Naive thymus-derived CD4-positive, alpha-beta T cell (primary cell): Measurements from ENCODE around the gene MARCHF10. TPM values are rescaled to one million over a fixed set of nuclear protein-coding genes. Genes with fewer than 3 reads are reported as not detected.
"Not testable (repeated sequence)": the region's sequence is repeated elsewhere in the genome, so short reads cannot be mapped to it uniquely, and the experiment has no call there.

Source experiments
- ATAC-seq: fragments of 150-1000 bp; cut with Tn5 transposase; 2 replicates; pipeline ENCODE4 v1.10.0; 2021; ENCODE audit warnings: mild to moderate bottlenecking, moderate library complexity
- CTCF ChIA-PET: fragments of 350-600 bp; sonication (Branson Sonifier 250); formaldehyde crosslinking; loops from one replicate; lab custom pipeline; 2021; ENCODE audit warnings: antibody characterized with exemption; lab: Charles Lee
- POLR2A ChIA-PET: fragments of 350-600 bp; sonication (Branson Sonifier 250); formaldehyde crosslinking; loops from one replicate; lab custom pipeline; 2021; ENCODE audit warnings: antibody characterized with exemption, inconsistent platforms; lab: Charles Lee
- DNase-seq, 9 donors: peaks; one replicate each; pipeline versions ENCODE4 v3.0.0 to v3.0.0-alpha.2; 2020 to 2022; ENCODE audit warnings: mixed read lengths in 1 of 9
- H3K27ac ChIP-seq: one replicate; pipeline ENCODE4 v1.7.0; 2013; ENCODE audit warnings: mild to moderate bottlenecking, low read depth, low read length, moderate library complexity
- H3K27me3 ChIP-seq, 2 donors: one replicate each; pipeline ENCODE4 v1.7.0; 2013; ENCODE audit warnings: low read length in 2 of 2, mild to moderate bottlenecking in 2 of 2, moderate library complexity in 2 of 2; ENCODE audit not compliant: control insufficient read depth in 2 of 2, insufficient read depth in 2 of 2
- H3K36me3 ChIP-seq, 3 experiments: 1 replicate in 2 of 3; 2 replicates in 1 of 3; pipeline ENCODE4 v1.7.0; 2013; ENCODE audit warnings: low read length in 3 of 3, mild to moderate bottlenecking in 3 of 3, moderate library complexity in 1 of 3; ENCODE audit not compliant: insufficient read depth in 3 of 3, control insufficient read depth in 2 of 3
- H3K4me1 ChIP-seq, 2 donors: one replicate each; pipeline ENCODE4 v1.7.0; 2013; ENCODE audit warnings: low read length in 2 of 2, mild to moderate bottlenecking in 2 of 2, moderate library complexity in 1 of 2; ENCODE audit not compliant: control insufficient read depth in 2 of 2, insufficient read depth in 2 of 2
- H3K4me3 ChIP-seq: 2 replicates; pipeline ENCODE4 v1.7.0; 2013; ENCODE audit warnings: mild to moderate bottlenecking, low read length
- H3K9me3 ChIP-seq, 3 experiments: 1 replicate in 2 of 3; 2 replicates in 1 of 3; pipeline ENCODE4 v1.7.0; 2013; ENCODE audit warnings: low read length in 3 of 3; ENCODE audit not compliant: control insufficient read depth in 2 of 3
- H3K27ac Mint-ChIP-seq, 9 donors: one replicate each; pipeline ENCODE4 v1.8.0; 2020 to 2022; ENCODE audit warnings: mixed read lengths in 9 of 9, mild to moderate bottlenecking in 8 of 9, moderate library complexity in 5 of 9, inconsistent platforms in 2 of 9
- H3K27me3 Mint-ChIP-seq, 5 donors: one replicate each; pipeline ENCODE4 v1.8.0; 2021 to 2022; ENCODE audit warnings: mixed read lengths in 5 of 5, mild to moderate bottlenecking in 1 of 5
- H3K36me3 Mint-ChIP-seq, 5 donors: one replicate each; pipeline ENCODE4 v1.8.0; 2020 to 2022; ENCODE audit warnings: mixed read lengths in 5 of 5, mild to moderate bottlenecking in 3 of 5, inconsistent platforms in 1 of 5
- H3K4me1 Mint-ChIP-seq, 7 donors: one replicate each; pipeline ENCODE4 v1.8.0; 2020 to 2022; ENCODE audit warnings: mixed read lengths in 7 of 7, mild to moderate bottlenecking in 3 of 7, inconsistent platforms in 1 of 7
- H3K4me3 Mint-ChIP-seq, 10 donors: one replicate each; pipeline ENCODE4 v1.8.0; 2020 to 2022; ENCODE audit warnings: mild to moderate bottlenecking in 10 of 10, mixed read lengths in 10 of 10, moderate library complexity in 6 of 10, inconsistent platforms in 2 of 10
- H3K9me3 Mint-ChIP-seq, 11 donors: one replicate each; pipeline ENCODE4 v1.8.0; 2020 to 2022; ENCODE audit warnings: mixed read lengths in 11 of 11, mild to moderate bottlenecking in 4 of 11, inconsistent platforms in 1 of 11, moderate library complexity in 1 of 11
- intact Hi-C, 2 donors: fragments of 100-400 bp; cut with micrococcal nuclease; formaldehyde crosslinking; loops; one replicate each; pipeline ENCODE4 v1.15.1; 2023
- polyA plus RNA-seq, 2 donors: library from polyadenylated mRNA; unstranded; fragments of 300-500 nt; fragmentation: Illumina TruSeq; gene quantifications; one replicate each; pipeline ENCODE4 v1.2.3, GENCODE V29; 2021
- total RNA-seq, 6 experiments: library from RNA in 5 of 6; stranded (reverse) in 5 of 6; gene quantifications; 1 replicate in 5 of 6; 2 replicates in 1 of 6; pipeline ENCODE4 v1.2.3 and lab custom pipeline; 2021 to 2026

The MARCHF10 gene
- total and polyA plus RNA-seq, 7 experiments from 2014 or later: 0.13 to 0.43 (median 0.29) TPM; not detected in 4

GRCh38 chr17:62691589-62691915 lies 116.6 kb downstream of the MARCHF10 start:
- H3K9me3 Mint-ChIP-seq, H3K36me3 ChIP-seq, H3K4me1 Mint-ChIP-seq, H3K4me3 ChIP-seq, H3K9me3 ChIP-seq, CTCF ChIA-PET, intact Hi-C loops, H3K27me3 ChIP-seq, H3K27ac Mint-ChIP-seq, POLR2A ChIA-PET, H3K36me3 Mint-ChIP-seq, H3K27me3 Mint-ChIP-seq, DNase-seq, ATAC-seq, H3K4me1 ChIP-seq, H3K4me3 Mint-ChIP-seq, H3K27ac ChIP-seq: not testable (repeated sequence)

GRCh38 chr17:62690168-62690897 lies 117.8 kb downstream of the MARCHF10 start:
- H3K4me1 ChIP-seq: no peaks in the 10 kb centered on the region
- no peak for DNase-seq
- intact Hi-C loops: no loop called here
- Mint-ChIP-seq H3K4me1 (no peaks in the 10 kb centered on the region), H3K27me3 (peaks cover 0 to 5% (median 0%) of the 10 kb centered on the region in 5 donors), H3K27ac (no peak overlapping the region), H3K9me3 (peaks cover 0 to 1% (median 0%) of the 10 kb centered on the region in 11 donors), H3K4me3 (no peak overlapping the region), H3K36me3 (peaks cover 0 to 4% (median 0%) of the 10 kb centered on the region in 5 donors)
- no peaks in the 10 kb centered on the region for H3K36me3 ChIP-seq
- ChIA-PET POLR2A (no interaction called here), CTCF (no interaction called here)
- H3K9me3 ChIP-seq: no peaks in the 10 kb centered on the region
- no peaks in the 10 kb centered on the region for H3K27me3 ChIP-seq
- ATAC-seq: no peak
- no peak overlapping the region for H3K27ac ChIP-seq
- H3K4me3 ChIP-seq: no peak overlapping the region

- no peak for DNase-seq
- no peak overlapping the region for H3K27ac ChIP-seq
- Mint-ChIP-seq H3K36me3 (peaks cover 0 to 4% (median 0%) of the 10 kb centered on the region in 5 donors), H3K27ac (no peak overlapping the region), H3K4me1 (no peaks in the 10 kb centered on the region), H3K27me3 (peaks cover 0 to 4% (median 0%) of the 10 kb centered on the region in 5 donors), H3K9me3 (peaks cover 0 to 1% (median 0%) of the 10 kb centered on the region in 11 donors), H3K4me3 (no peak overlapping the region)
- ChIA-PET CTCF (no interaction called here), POLR2A (no interaction called here)
- no peaks in the 10 kb centered on the region for H3K9me3 ChIP-seq
- no peaks in the 10 kb centered on the region for H3K36me3 ChIP-seq
- H3K27me3 ChIP-seq: no peaks in the 10 kb centered on the region
- no peaks in the 10 kb centered on the region for H3K4me1 ChIP-seq
- intact Hi-C loops: no loop called here
- no peak overlapping the region for H3K4me3 ChIP-seq
- ATAC-seq: no peak
Observed at GRCh38 chr17:62689441-62690167, 118.5 kb downstream of the MARCHF10 start.

- CTCF ChIA-PET: no interaction called here
- Histone ChIP-seq H3K36me3 (no peaks in the 10 kb centered on the region), H3K27me3 (no peaks in the 10 kb centered on the region), H3K4me3 (no peak overlapping the region), H3K9me3 (no peaks in the 10 kb centered on the region), H3K27ac (no peak overlapping the region), H3K4me1 (no peaks in the 10 kb centered on the region)
- H3K4me3 Mint-ChIP-seq: no peak overlapping the region
- intact Hi-C loops: no loop called here
- H3K9me3 Mint-ChIP-seq: peaks cover 0 to 1% (median 0%) of the 10 kb centered on the region in 11 donors
- peaks cover 0 to 4% (median 0%) of the 10 kb centered on the region in 5 donors for H3K36me3 Mint-ChIP-seq
- DNase-seq: no peak
- no peaks in the 10 kb centered on the region for H3K4me1 Mint-ChIP-seq
- no peak for ATAC-seq
- POLR2A ChIA-PET: no interaction called here
- peaks cover 0 to 3% (median 0%) of the 10 kb centered on the region in 5 donors for H3K27me3 Mint-ChIP-seq
- H3K27ac Mint-ChIP-seq: no peak overlapping the region
Observed at GRCh38 chr17:62688398-62689160, 119.5 kb downstream of the MARCHF10 start.

- Mint-ChIP-seq H3K9me3 (peaks cover 0 to 1% (median 0%) of the 10 kb centered on the region in 11 donors), H3K36me3 (peaks cover 0 to 4% (median 0%) of the 10 kb centered on the region in 5 donors), H3K27me3 (peaks cover 0 to 3% (median 0%) of the 10 kb centered on the region in 5 donors), H3K4me3 (no peak overlapping the region), H3K4me1 (no peaks in the 10 kb centered on the region), H3K27ac (no peak overlapping the region)
- ChIA-PET CTCF (interaction anchor here (0.6 kb wide), 1 partner anchor 279 kb away, joined by 3 read pairs; no protein-coding TSS in a partner anchor), POLR2A (no interaction called here)
- no peaks in the 10 kb centered on the region for H3K9me3 ChIP-seq
- ATAC-seq (no peak), DNase-seq (no peak)
- no peaks in the 10 kb centered on the region for H3K27me3 ChIP-seq
- H3K4me3 ChIP-seq: no peak overlapping the region
- intact Hi-C loops: no loop called here
- no peaks in the 10 kb centered on the region for H3K36me3 ChIP-seq
- H3K27ac ChIP-seq: no peak overlapping the region
- no peaks in the 10 kb centered on the region for H3K4me1 ChIP-seq
Observed at GRCh38 chr17:62687997-62688396, 120.1 kb downstream of the MARCHF10 start.

GRCh38 chr17:62684179-62684578 lies 123.9 kb downstream of the MARCHF10 start:
- Mint-ChIP-seq H3K9me3 (peaks cover 0 to 1% (median 0%) of the 10 kb centered on the region in 11 donors), H3K4me1 (no peaks in the 10 kb centered on the region), H3K27me3 (peaks cover 0 to 3% (median 0%) of the 10 kb centered on the region in 5 donors), H3K4me3 (no peak overlapping the region), H3K27ac (no peak overlapping the region), H3K36me3 (peaks cover 0 to 4% (median 0%) of the 10 kb centered on the region in 5 donors)
- POLR2A ChIA-PET: no interaction called here
- DNase-seq (no peak), ATAC-seq (no peak)
- Histone ChIP-seq H3K9me3 (no peaks in the 10 kb centered on the region), H3K27ac (no peak overlapping the region), H3K4me3 (no peak overlapping the region), H3K4me1 (no peaks in the 10 kb centered on the region), H3K27me3 (no peaks in the 10 kb centered on the region), H3K36me3 (no peaks in the 10 kb centered on the region)
- CTCF ChIA-PET: no interaction called here
- intact Hi-C loops: no loop called here
